Calu3 (cell line): ENCODE results near the gene HDC. TPM values are rescaled to one million over a fixed set of nuclear protein-coding genes. Genes with fewer than 3 reads are reported as not detected.

Experiments used
- BruUV-seq: library from RNA; stranded (reverse); fragments of 400-500 nt; replicated peaks from 2 replicates; lab custom pipeline; 2021; lab: Mats Ljungman, UMichigan
- CTCF ChIA-PET: fragments of 300-600 bp; sonication (Branson Sonifier 250); formaldehyde crosslinking; loops from one replicate; lab custom pipeline; 2022; ENCODE audit warnings: antibody characterized with exemption; lab: Charles Lee
- DNase-seq: peaks from one replicate; pipeline ENCODE4 v3.0.0; 2022
- H3K27ac Mint-ChIP-seq: one replicate; pipeline ENCODE4 v1.8.0; 2022; ENCODE audit warnings: mixed read lengths; ENCODE audit not compliant: unreplicated experiment
- H3K27me3 Mint-ChIP-seq: one replicate; pipeline ENCODE4 v1.8.0; 2022; ENCODE audit warnings: mixed read lengths; ENCODE audit not compliant: unreplicated experiment
- H3K36me3 Mint-ChIP-seq: one replicate; pipeline ENCODE4 v1.8.0; 2022; ENCODE audit warnings: mild to moderate bottlenecking, moderate library complexity, mixed read lengths; ENCODE audit not compliant: insufficient read depth, unreplicated experiment
- H3K4me1 Mint-ChIP-seq: one replicate; pipeline ENCODE4 v1.8.0; 2022; ENCODE audit warnings: mild to moderate bottlenecking, low read depth, mixed read lengths; ENCODE audit not compliant: unreplicated experiment
- H3K4me3 Mint-ChIP-seq: one replicate; pipeline ENCODE4 v1.8.0; 2022; ENCODE audit warnings: mild to moderate bottlenecking, low read depth, moderate library complexity, mixed read lengths; ENCODE audit not compliant: unreplicated experiment
- H3K9me3 Mint-ChIP-seq: one replicate; pipeline ENCODE4 v1.8.0; 2022; ENCODE audit warnings: low read depth, mixed read lengths; ENCODE audit not compliant: unreplicated experiment
- intact Hi-C: fragments of 100-400 bp; cut with micrococcal nuclease; formaldehyde crosslinking; loops from one replicate; pipeline ENCODE4 v1.10.0; 2022; ENCODE audit not compliant: unreplicated experiment
- total RNA-seq: library from RNA; stranded (reverse); gene quantifications from 2 replicates; pipeline ENCODE4 v1.2.3, GENCODE V29; 2022
- TF ChIP-seq, protein P1 (sequence below): fragments of 200-600 bp; IDR thresholded peaks from one replicate; pipeline ENCODE4 v1.8.0; 2022; ENCODE audit warnings: antibody characterized with exemption; ENCODE audit not compliant: unreplicated experiment

HDC gene
- total RNA-seq, 1 experiment from 2014 or later, result not detected

DNA sequence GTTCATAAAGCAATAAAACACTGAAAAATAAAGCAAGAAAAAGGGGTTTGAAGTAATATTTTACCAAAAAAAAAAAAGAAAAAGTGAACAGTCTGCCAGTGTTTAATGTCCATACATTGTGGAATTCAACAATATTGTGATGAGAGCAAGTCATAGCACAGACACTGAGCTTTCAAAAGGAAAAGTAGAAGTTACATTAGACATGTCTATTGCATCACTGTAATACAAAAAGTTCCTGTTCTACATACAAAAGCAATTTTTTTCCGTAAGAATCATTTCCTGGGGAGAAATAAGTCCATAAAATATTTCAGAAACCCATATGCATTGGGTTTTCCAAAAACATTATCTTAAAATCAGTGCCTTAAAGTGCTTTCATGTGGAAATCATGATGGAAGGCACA lies 11.8 kb upstream of the HDC start:
- Mint-ChIP-seq H3K4me3 (no peak overlapping the region), H3K9me3 (no peaks in the 10 kb centered on the region), H3K36me3 (no peaks in the 10 kb centered on the region), H3K27me3 (no peaks in the 10 kb centered on the region), H3K4me1 (no peaks in the 10 kb centered on the region), H3K27ac (no peak overlapping the region)
- intact Hi-C loops, result no loop called here
- CTCF ChIA-PET, result no interaction called here
- BruUV-seq, result no TSS peak
- no peak for DNase-seq
- TF ChIP-seq, protein P1, sequence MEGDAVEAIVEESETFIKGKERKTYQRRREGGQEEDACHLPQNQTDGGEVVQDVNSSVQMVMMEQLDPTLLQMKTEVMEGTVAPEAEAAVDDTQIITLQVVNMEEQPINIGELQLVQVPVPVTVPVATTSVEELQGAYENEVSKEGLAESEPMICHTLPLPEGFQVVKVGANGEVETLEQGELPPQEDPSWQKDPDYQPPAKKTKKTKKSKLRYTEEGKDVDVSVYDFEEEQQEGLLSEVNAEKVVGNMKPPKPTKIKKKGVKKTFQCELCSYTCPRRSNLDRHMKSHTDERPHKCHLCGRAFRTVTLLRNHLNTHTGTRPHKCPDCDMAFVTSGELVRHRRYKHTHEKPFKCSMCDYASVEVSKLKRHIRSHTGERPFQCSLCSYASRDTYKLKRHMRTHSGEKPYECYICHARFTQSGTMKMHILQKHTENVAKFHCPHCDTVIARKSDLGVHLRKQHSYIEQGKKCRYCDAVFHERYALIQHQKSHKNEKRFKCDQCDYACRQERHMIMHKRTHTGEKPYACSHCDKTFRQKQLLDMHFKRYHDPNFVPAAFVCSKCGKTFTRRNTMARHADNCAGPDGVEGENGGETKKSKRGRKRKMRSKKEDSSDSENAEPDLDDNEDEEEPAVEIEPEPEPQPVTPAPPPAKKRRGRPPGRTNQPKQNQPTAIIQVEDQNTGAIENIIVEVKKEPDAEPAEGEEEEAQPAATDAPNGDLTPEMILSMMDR, result no peak

DNA sequence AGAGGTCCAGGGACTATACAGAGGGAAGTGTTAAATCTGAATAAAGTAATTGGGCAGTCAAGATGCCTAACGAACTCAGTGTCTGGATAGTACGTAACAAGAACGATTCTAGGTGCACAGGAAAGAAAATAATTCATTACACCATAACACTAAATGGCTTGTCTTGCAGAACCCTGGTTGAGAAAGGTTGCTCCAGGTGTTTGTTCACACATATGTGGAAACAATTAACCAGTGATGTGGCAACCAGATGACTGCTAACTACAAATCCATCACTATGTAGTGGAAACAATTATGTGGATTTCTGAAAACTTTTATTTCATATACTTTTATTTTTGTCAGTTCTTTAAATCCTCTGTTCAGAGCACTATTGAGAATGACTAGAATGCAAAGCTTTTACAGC lies 10.4 kb upstream of the HDC start:
- CTCF ChIA-PET, result no interaction called here
- intact Hi-C loops, result no loop called here
- TF ChIP-seq, protein P1, result no peak
- Mint-ChIP-seq H3K27ac (no peak overlapping the region), H3K4me1 (no peaks in the 10 kb centered on the region), H3K27me3 (no peaks in the 10 kb centered on the region), H3K9me3 (no peaks in the 10 kb centered on the region), H3K36me3 (no peaks in the 10 kb centered on the region), H3K4me3 (no peak overlapping the region)
- no TSS peak for BruUV-seq
- no peak for DNase-seq

DNA sequence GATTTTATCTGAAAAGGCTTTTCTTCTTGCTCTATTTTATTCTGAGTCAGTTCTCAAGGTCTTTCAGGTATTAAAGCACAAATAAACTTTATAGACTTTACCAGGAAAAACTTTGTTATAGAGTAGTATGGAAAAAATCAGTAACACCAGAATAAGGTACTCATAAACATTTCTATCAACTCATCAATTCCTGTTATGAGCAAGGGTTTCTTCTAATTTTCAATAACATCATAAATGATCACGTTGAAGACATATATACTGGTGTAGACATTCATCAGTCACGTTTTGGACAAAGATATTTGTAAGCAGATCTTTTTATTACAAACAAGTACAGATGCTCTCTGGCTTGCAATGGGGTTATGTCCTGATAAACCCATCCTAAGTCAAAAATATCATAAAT lies 9.6 kb upstream of the HDC start:
- H3K27ac Mint-ChIP-seq, result no peak overlapping the region
- intact Hi-C loops, result no loop called here
- no peak for DNase-seq
- no peaks in the 10 kb centered on the region for H3K27me3 Mint-ChIP-seq
- no TSS peak for BruUV-seq
- no peak overlapping the region for H3K4me3 Mint-ChIP-seq
- TF ChIP-seq, protein P1, result no peak
- H3K9me3 Mint-ChIP-seq, result no peaks in the 10 kb centered on the region
- no peaks in the 10 kb centered on the region for H3K36me3 Mint-ChIP-seq
- CTCF ChIA-PET, result no interaction called here
- H3K4me1 Mint-ChIP-seq, result no peaks in the 10 kb centered on the region

DNA sequence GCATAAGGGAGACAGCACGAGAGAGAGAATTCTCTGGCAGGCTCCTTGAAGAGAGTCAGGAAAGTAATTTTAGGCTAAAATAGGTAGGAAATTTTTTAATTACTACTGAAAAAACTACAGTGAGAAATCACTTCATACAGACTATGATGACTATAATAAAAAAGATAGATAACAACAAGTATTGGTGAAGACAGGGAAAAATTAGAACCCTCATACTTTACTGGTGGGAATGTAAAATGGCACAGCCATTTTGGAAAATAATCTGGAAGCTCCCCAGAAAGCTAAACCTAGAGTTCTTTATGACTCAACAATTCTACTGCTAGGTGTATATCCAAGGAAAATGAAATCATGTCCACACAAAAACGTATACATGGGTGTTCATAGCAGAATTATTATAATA lies 2.1 kb upstream of the HDC start:
- Mint-ChIP-seq H3K4me3 (no peak overlapping the region), H3K27me3 (peaks cover 45% of the 10 kb centered on the region), H3K4me1 (no peaks in the 10 kb centered on the region), H3K27ac (no peak overlapping the region), H3K36me3 (no peaks in the 10 kb centered on the region), H3K9me3 (no peaks in the 10 kb centered on the region)
- no peak for DNase-seq
- BruUV-seq, result no TSS peak
- intact Hi-C loops, result no loop called here
- TF ChIP-seq, protein P1, result no peak
- CTCF ChIA-PET, result no interaction called here

DNA sequence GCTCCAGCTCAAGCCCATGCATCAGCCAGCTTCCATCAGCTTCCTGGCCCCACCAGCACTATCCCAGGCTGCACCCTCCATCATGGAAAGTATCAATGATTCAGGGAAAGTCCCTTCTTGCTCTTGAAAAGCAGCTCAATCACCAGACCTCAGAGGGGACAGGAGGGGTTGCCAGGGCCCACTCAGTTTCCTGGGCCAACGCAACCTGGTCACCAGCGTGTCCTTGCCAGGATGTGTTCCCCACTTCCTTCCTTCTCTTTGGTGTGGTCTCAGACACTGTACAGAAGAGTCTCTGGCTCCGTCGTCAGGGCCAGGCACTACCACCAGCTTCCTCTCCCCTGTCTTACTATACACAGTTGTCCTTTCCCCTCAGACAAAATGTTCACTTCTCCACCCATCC lies 3.0 kb downstream of the HDC start:
- no peak for DNase-seq
- BruUV-seq, result no TSS peak
- Mint-ChIP-seq H3K4me3 (no peak overlapping the region), H3K9me3 (no peaks in the 10 kb centered on the region), H3K27me3 (peaks cover 46% of the 10 kb centered on the region), H3K36me3 (no peaks in the 10 kb centered on the region), H3K4me1 (peaks cover 8% of the 10 kb centered on the region), H3K27ac (no peak overlapping the region)
- CTCF ChIA-PET, result no interaction called here
- intact Hi-C loops, result no loop called here
- TF ChIP-seq, protein P1, result no peak
